ENCODE results near the gene TUBA4A. TPM values are rescaled to one million over a fixed set of nuclear protein-coding genes. Genes with fewer than 3 reads are reported as not detected.

The TUBA4A gene
- total RNA-seq, 1 donor, result 11.9 TPM

- Histone ChIP-seq H3K4me1 (ENCODE audit: insufficient read depth, low read length) (peaks cover 12% of the 10 kb centered on the region), H3K36me3 (ENCODE audit: insufficient read depth, low read length) (peaks cover 64% of the 10 kb centered on the region), H4K20me1 (ENCODE audit: insufficient read depth, low read length) (no peaks in the 10 kb centered on the region), H3K27me3 (ENCODE audit: insufficient read depth, low read length) (no peaks in the 10 kb centered on the region), H3K4me3 (ENCODE audit: insufficient read depth, low read length) (no peak overlapping the region), H3K79me2 (ENCODE audit: insufficient read depth, low read length) (peaks cover 3% of the 10 kb centered on the region), H3K27ac (ENCODE audit: low read depth, low read length) (no peak overlapping the region), H3K9me3 (ENCODE audit: low read depth, low read length) (no peaks in the 10 kb centered on the region), H2AFZ (ENCODE audit: low read length) (no peak overlapping the region), H3K4me2 (ENCODE audit: insufficient read depth, low read length) (no peak overlapping the region)
- TF ChIP-seq CTCF (IDR thresholded peaks at IDR 0.05; ENCODE audit: extremely low read depth, low read depth, low read length), result no peak
- no peak for DNase-seq (ENCODE audit: insufficient read length, low spot score, missing footprints)
These were observed 40.7 kb downstream of the TUBA4A start for GRCh38 chr2:219213026-219213415.

GRCh38 chr2:219210886-219211362, 42.8 kb downstream of the TUBA4A start:
- Histone ChIP-seq H3K79me2 (ENCODE audit: insufficient read depth, low read length) (peaks cover 4% of the 10 kb centered on the region), H3K27ac (ENCODE audit: low read depth, low read length) (no peak overlapping the region), H4K20me1 (ENCODE audit: insufficient read depth, low read length) (no peaks in the 10 kb centered on the region), H3K27me3 (ENCODE audit: insufficient read depth, low read length) (no peaks in the 10 kb centered on the region), H3K4me2 (ENCODE audit: insufficient read depth, low read length) (no peak overlapping the region), H3K4me3 (ENCODE audit: insufficient read depth, low read length) (no peak overlapping the region), H2AFZ (ENCODE audit: low read length) (no peak overlapping the region), H3K9me3 (ENCODE audit: low read depth, low read length) (no peaks in the 10 kb centered on the region), H3K4me1 (ENCODE audit: insufficient read depth, low read length) (peaks cover 18% of the 10 kb centered on the region), H3K36me3 (ENCODE audit: insufficient read depth, low read length) (peaks cover 61% of the 10 kb centered on the region)
- DNase-seq (ENCODE audit: insufficient read length, low spot score, missing footprints), result peak; percentile 43
- no peak for TF ChIP-seq CTCF (IDR thresholded peaks at IDR 0.05; ENCODE audit: extremely low read depth, low read depth, low read length)

- Histone ChIP-seq H3K27ac (ENCODE audit: low read depth, low read length) (no peak overlapping the region), H4K20me1 (ENCODE audit: insufficient read depth, low read length) (no peaks in the 10 kb centered on the region), H3K4me3 (ENCODE audit: insufficient read depth, low read length) (no peak overlapping the region), H3K79me2 (ENCODE audit: insufficient read depth, low read length) (peaks cover 3% of the 10 kb centered on the region), H3K36me3 (ENCODE audit: insufficient read depth, low read length) (peaks cover 57% of the 10 kb centered on the region), H3K4me2 (ENCODE audit: insufficient read depth, low read length) (no peak overlapping the region), H2AFZ (ENCODE audit: low read length) (no peak overlapping the region), H3K27me3 (ENCODE audit: insufficient read depth, low read length) (no peaks in the 10 kb centered on the region), H3K9me3 (ENCODE audit: low read depth, low read length) (no peaks in the 10 kb centered on the region), H3K4me1 (ENCODE audit: insufficient read depth, low read length) (peaks cover 18% of the 10 kb centered on the region)
- DNase-seq (ENCODE audit: insufficient read length, low spot score, missing footprints), result peak; percentile 45
- TF ChIP-seq CTCF (IDR thresholded peaks at IDR 0.05; ENCODE audit: extremely low read depth, low read depth, low read length), result no peak
These were observed 43.4 kb downstream of the TUBA4A start for GRCh38 chr2:219210196-219210885.

GRCh38 chr2:219209236-219210195, 44.2 kb downstream of the TUBA4A start:
- H3K4me2 ChIP-seq (ENCODE audit: insufficient read depth, low read length), result no peak overlapping the region

More at GRCh38 chr2:219209236-219210195, 44.2 kb downstream of the TUBA4A start:
- DNase-seq (ENCODE audit: insufficient read length, low spot score, missing footprints), result peak; percentile 36
- Histone ChIP-seq H3K4me1 (ENCODE audit: insufficient read depth, low read length) (peaks cover 18% of the 10 kb centered on the region), H3K36me3 (ENCODE audit: insufficient read depth, low read length) (peaks cover 51% of the 10 kb centered on the region), H3K9me3 (ENCODE audit: low read depth, low read length) (no peaks in the 10 kb centered on the region), H3K27me3 (ENCODE audit: insufficient read depth, low read length) (no peaks in the 10 kb centered on the region), H3K79me2 (ENCODE audit: insufficient read depth, low read length) (peaks cover 3% of the 10 kb centered on the region), H3K27ac (ENCODE audit: low read depth, low read length) (no peak overlapping the region), H3K4me3 (ENCODE audit: insufficient read depth, low read length) (no peak overlapping the region), H2AFZ (ENCODE audit: low read length) (no peak overlapping the region), H4K20me1 (ENCODE audit: insufficient read depth, low read length) (no peaks in the 10 kb centered on the region)
- no peak for TF ChIP-seq CTCF (IDR thresholded peaks at IDR 0.05; ENCODE audit: extremely low read depth, low read depth, low read length)

Data from osteoblast (primary cell).